HG03571 (cell line): Measurements from ENCODE around the gene ITPR1.
A peak's percentile ranks its signal among the peaks of the same experiment; 100 is the strongest.
"Not testable (repeated sequence)": the region's sequence is repeated elsewhere in the genome, so short reads cannot be mapped to it uniquely, and the experiment has no call there.

Experiments used
- ATAC-seq: cut with Tn5 transposase; IDR thresholded peaks from one replicate; pipeline ENCODE4 v1.9.1; 2021; ENCODE audit not compliant: unreplicated experiment

Gene ITPR1

DNA sequence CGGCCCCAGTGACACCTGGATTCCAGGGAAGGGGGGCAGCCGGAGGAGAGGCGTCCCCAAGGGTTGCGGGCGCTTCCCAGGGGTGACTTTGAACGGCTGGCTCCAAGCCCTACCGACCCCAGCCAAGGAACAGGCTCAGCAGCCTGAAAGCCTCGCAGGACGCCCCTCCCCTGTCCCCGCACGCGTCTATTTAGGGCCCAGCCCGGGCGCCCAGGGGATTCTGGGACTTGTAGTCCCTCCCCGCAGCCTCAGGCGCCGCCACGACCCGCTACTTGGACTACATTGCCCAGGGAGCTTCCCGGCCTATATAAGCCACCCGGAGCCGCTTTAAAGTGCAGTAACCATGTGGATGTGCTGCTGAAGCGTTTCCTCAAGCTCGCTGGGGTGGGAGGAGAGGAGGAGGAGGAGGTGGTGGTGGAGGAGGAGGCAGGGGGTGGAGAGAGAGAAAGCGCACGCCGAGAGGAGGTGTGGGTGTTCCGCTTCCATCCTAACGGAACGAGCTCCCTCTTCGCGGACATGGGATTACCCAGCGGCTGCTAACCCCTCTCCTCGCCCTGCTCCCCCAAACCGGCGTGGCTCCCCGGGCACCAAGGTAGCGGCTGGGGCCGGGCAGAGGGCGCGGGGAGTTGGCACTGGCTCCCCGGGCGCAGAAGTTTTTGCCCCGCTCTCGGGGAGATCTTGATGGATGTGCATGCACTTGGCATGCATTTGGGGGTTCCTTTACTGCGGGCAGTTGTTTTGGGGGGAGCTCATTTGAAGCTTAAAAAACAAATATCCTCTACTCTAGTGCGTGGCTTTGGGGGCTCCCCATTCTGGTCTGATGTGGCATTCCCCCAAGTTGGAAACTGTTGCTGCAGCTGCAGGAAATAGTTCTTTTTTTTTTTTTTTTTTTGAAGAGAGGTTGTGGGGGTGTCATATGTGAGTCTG is at the start of gene ITPR1:
ITPR1 (plus strand) TSS at position 335 of the 927 bp plus-strand sequence. CDS start 23,144 bp downstream, outside the sequence.
- peak; percentile 92 for ATAC-seq

DNA sequence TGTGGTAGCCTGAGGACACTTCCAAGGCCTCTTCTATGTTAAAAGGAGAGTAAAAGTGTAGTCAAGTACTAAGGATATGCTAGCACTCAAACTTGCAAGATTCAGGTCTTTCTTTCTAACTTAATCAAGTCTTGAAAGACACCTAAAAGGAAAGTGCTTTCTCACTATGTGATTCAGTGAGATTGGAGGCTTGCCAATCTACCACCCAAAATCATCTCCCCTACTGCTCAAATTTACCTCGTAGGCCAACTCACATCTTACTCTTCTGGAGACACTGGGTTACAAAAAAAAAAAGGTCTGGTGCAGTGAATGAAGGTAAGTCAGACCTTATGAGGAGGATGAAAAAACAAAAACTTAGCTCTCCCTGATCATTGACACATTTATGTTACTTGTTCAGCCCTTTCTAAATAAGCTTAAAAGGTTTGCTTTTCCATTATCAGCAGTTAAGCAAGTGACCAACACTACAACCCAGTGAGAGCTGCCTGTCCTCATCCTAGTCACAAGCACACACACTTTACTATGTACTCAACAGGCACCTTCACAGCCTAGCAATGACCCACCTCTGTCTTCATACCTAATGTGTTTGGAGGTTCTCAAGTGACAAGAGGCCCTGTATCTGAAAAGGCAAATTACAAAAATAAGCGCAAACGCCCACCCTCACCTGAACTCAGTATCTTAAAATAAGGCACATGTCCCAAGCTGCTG is 45.7 kb upstream of the ITPR1 start:
- no peak for ATAC-seq

DNA sequence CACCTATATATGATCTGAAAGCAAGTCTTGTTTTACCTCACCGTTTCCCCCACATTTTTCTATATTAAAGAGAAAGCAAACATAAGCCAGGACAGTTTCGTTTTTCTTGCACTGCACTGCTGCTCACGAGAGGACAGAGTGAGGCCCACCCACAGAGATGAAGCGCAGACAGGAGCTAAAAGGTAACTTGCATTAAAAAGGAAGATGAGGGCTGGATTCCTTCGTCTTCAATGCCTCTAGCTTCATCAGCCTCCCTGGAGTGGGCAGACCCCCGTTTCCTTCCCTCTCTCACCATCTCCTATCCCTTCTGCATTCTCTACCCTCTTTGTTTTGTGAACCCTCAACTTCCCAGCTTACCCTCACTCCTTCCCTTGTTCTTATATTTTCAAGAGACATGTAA is 45.0 kb upstream of the ITPR1 start:
- ATAC-seq, result no peak

DNA sequence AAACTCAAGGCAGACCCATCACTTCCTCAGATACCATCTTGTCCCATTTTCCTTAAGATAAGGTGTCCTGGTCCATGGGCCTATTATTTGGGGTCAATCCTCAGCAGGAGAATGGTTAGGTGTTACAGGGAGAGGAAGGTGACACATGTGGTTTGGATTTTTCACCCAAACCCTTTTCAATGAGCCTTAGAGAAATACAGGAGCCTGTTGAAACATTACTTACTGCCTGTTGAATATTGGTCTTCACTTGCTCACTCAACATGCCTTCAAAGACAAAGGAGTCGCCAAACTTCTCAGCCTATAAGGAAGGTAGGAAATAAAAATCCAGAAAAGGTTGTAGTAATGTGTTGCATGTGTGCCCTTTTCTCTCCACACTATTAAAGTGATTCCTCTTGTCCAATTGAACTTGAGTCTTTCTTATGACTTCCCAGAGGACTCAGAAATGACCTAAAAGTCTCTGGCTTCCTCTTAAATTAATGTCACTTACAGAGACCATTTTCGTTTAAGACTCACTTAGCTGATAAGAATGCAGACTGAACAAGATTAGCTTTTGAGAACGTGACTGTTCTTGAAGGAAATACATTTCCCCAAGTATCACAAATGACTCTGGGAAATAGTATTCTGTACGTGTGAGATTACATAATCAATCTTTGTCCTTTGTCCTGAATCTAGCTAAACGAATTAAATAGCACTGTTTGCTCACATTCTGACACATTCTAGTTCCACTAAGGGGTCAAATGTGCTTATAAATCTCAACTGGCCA is 43.9 kb upstream of the ITPR1 start:
- no peak for ATAC-seq

DNA sequence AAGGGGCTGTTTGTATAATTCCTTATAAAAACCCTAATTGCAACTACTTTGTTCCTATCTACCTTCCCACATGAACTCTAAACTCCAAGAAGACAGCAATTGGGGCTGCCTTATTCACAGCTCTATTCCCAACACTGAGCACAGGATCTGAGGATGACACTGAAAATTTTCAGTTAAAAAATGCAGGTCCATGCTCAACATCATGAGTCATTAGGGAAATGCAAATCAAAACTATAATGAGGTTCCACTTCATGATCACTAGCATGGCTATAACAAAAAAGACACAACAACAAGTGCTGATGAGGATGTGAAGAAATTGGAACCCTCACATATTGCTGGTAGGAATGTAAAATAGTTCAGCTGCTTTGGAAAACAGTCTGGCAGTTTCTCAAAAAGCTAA is 39.0 kb upstream of the ITPR1 start:
- ATAC-seq, result no peak

DNA sequence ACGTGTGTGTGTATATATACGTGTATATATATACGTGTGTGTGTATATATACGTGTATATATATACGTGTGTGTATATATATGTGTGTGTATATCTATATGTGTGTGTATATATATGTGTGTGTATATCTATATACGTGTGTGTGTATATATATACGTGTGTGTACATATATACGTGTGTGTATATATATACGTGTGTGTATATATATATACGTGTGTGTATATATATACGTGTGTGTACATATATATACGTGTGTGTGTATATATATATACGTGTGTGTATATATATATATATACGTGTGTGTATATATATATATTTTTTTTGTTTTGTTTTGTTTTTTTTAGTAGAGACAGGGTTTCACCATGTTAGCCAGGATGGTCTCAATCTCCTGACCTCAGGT is 36.4 kb upstream of the ITPR1 start:
- ATAC-seq, result not testable (repeated sequence)

DNA sequence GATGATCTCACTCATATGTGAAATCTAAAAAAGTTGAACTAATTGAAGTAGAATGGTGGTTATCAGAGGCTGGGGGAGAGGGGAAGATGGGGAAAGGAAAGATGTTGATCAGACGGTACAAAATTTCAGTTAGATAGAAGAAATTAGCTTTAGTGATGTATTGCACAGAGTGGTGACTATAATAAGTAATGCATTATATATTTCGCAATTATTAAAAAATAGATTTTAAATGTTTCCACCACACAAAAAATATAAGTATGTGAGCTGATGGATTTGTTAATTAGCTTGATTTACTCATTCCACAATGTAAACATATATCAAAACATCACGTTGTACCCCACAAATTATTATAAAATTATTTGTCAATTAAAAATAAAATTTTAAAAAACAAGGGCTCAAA is 34.2 kb upstream of the ITPR1 start:
- no peak for ATAC-seq

DNA sequence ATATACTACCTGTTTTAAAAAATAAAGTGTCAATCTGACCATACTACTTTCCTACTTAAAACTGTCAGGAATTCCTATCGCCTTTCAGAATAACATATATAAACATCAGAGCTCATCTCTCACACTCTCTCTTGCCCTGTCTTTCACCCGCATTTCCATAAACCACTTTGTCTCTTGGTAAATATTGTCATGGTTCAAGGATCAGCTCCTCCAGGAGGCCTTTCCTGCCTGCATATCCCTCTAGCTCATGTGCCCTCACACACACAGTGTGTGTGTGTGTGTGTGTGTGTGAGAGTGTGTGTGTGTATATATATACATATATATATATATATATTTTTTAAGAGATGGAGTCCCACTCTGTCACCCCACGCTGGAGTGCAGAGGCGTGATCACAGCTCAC is 32.8 kb upstream of the ITPR1 start:
- ATAC-seq, result no peak

DNA sequence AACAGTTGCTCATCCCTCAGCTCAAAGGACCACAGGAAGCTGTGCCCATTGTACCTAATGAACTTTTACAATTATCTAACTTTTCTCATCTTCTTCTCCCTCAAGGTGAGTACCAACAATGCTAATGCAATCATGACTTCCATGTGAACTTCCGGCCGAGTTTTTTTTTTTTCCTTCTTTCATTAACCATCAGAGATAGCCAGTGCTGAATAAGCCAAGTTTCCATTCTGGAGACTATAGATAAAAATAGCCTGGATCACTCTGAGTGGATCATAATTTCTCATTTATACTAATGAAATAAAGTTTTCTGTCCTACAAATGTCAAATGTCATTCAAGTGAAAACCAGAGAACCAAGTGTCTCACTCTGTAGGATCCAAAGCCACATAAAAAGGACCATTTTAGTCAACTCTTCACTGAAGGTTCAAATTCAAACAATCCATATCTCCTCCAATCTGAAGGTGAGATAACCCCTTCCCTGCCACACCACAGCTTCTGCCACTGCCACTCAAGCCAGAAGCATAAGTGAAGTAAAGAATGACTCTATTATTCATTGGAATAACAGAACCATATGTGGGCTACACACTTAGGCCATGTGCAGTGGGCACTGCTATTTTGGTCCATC is 31.6 kb upstream of the ITPR1 start:
- no peak for ATAC-seq

DNA sequence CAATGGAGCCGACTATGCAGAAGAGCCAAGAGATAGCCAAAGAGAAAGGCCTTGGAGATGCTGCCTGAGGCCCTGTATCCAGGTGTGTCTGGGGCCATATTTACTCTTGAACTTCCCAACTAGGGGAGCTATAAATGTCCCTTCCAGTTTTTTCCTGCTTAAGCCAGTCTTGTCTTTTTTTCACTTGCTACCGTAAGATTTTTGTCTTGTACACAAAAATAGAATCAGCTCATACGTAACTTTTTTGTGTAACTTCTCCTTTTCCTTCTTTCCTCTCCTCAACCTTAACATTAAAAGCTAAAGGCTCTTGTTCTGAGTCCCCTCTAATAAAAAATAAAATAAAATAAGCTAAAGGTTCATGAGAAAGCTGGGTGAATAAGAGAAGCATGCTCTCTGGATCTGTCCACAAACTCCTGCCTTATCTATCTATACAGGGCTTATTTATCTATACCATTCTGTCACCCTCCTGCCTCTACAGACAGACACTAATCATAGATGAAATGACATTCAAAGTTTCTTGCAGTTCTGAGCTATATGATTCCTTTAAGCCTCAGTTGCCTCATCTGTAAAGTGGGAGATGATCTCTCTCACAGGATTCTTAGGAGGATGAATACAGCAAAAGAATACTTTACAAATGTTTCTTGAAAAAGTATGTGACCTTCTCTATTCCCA is 30.6 kb upstream of the ITPR1 start:
- ATAC-seq, result no peak

DNA sequence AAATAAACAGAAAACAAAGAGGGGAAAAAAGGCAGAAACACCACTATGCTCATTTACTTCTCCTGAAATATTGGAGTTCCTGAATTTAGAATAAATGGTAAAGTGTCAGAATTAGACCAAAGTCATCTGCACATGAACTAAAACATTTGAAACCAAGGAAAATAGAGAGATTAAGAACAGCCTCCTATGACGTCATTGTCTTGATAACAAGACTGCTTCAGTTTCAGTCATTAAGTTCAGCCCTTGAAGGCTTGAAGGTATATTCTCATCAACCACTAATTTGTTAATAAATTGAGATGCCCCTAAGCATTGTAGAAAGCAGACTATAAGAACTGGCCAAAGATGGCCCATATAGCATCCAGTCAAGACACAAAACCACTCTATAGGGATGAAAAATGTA is 28.6 kb upstream of the ITPR1 start:
- no peak for ATAC-seq

DNA sequence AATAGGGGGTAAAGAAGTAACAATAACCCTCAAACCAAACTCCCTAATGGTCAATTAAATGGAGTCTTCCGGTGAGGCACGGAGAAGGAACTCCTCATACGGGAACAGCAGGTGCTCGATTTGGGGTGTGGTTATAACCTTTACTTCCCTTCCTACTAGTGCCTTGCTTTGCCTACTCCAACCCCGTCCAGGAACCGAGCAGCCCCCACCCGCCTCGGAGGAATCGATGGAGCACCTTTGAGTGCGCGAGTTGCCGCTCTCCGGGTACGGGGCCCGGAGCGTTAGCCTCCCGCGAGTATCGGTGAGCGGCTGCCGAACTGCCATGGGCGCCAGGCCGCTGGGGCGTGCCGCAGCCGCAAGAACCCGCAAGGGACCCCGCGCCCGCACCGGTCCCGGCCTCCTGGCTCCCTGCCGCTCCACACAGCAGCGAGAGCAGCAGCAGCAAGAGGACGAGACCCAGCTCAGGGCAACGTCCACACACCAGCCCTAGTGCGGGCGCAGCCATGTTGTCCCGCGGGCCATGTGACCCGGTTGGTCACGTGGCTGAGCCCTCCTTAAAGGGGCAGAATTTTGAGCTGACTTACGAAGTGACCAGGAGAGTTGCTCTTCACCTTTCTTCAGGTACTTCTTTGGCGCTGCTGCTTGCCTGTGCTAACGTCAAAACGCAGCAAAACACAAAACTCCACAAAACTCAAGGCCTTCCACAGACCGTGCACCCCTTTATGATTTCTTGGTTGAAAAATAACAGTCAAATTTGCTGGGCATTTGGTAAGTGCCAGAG is 26.2 kb upstream of the ITPR1 start, which contains the start of gene SUMF1:
SUMF1 (minus strand) TSS at position 529 of the 781 bp plus-strand sequence; CDS start at position 505, 24 bp downstream.
- ATAC-seq, result peak; percentile 100

DNA sequence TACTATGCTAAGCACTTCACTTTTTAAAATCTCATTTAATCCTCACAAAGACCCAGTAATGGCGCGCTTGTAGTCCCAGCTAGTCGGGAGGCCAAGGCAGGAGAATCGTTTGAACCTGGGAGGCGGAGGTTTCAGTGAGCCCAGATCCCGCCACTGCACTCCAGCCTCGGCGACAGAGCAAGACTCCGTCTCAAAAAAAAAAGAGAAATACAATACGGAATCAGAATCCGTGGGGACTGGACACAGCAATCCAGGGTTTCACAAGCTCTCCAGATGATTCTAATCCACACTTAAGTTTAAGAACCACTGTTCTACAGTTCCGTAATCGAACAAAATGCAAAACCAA is 25.7 kb upstream of the ITPR1 start:
- ATAC-seq, result no peak

DNA sequence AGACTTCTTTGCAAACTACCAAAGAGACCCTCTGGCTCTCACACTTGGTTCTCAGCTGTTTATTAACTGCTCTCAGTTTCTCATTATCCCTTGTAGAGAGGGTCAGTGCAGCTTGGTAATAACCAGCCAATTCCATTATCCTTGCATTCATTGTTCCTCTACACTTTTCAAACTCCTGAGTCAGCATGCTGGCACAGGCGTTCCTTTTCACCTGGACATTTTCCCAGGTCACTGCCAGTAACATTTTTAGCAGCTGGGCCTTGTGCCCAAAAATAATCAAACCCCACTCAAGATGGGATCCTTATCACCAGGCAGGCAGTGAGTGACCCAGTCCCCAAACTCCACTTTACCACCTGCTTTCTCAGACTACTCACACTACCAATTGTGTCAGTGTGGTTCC is 21.2 kb upstream of the ITPR1 start:
- no peak for ATAC-seq

DNA sequence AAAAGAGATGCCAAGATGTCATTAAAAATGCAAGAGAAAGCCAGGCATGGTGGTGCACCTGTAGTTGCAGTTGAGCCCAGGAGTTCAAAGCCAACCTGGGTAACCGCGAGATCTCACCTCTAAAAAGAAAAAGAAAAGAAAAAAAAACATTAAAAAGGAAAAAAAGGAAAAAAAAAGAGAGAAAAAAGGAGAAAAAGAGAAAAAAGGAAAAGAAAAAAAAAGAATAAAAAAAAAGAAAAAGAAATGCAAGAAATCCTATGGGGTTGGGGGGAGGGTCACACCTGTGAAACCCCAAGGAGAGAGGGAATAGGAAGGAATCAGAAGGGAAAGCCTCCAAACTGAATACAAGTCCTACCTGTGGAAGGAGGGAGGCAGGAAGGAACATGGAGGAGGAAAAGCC is 20.8 kb upstream of the ITPR1 start:
- no peak for ATAC-seq

DNA sequence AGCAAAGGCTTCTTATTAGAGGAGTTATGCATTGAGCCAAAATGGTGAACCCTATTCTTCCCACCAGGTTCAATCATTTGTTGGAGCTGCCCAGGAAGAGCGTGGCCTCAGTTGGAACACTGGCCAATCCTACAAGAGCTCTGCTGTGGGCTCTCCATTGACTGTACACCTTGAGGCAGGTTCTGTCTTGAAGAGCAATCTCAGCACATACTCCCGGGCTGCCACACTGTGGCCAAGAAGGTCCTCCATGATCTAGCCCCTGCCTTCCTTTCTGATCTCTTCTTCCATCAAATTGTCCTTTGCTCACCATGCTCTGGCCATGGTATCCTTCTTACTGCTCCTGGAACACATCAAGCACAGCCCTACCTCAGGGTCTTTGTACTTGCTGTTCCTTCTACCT is 20.4 kb upstream of the ITPR1 start:
- no peak for ATAC-seq

DNA sequence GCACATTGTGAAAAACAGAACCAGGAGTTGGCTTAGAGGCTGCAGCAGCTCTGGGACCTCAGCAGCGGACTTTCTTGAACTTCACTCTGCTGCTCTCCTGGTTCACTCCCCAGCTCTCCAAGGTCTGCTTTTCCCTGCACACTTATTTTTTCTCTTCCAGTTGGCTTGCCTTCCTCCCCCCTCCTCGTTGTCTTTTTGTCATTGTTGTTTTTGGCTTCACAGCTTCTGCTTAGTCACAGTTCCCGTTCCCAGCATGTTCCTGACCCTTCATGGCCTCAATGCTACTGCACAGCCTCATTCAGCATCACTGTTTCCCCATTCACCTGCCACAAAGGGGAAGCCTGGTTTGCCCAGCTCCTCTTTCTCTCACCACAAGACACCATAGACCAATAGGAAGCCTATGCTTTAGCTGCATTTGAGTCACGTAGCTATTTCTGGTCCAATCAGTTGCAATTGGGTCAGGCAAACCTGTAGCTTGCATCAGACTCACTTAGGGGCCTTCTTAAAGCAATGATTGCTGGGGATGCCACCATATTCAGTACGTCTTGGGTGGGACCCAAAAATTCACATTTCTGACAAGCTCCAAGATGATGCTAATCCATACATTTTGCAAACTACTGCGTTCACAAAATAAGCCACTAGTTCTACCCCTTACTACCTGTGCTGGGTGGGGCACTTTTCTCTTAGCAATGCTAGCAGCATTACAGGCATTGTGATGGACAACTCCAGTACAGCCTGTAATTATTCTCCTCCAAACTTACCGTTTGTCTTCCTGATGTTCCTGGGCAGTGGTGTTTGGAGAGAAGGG is 18.3 kb upstream of the ITPR1 start:
- peak; percentile 60 for ATAC-seq

DNA sequence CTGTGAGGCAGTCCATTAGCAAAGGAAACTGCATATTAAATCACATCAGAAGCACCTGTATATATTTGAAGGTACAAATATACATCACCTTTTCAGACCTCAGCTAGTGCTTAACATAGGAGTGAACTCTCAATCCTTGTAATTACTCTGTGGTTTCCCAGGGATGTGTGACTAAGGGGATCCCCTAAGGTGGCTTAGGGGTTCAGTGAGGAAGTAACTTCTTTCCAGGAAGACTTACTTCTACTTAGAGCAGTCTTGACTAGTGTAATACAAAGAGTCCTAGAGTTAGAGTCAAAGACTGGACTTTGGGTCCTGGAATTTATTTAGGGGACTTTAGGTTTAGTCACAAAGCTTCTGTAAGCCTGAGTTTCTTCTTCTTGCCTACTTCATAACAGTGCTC is 17.3 kb upstream of the ITPR1 start:
- no peak for ATAC-seq

DNA sequence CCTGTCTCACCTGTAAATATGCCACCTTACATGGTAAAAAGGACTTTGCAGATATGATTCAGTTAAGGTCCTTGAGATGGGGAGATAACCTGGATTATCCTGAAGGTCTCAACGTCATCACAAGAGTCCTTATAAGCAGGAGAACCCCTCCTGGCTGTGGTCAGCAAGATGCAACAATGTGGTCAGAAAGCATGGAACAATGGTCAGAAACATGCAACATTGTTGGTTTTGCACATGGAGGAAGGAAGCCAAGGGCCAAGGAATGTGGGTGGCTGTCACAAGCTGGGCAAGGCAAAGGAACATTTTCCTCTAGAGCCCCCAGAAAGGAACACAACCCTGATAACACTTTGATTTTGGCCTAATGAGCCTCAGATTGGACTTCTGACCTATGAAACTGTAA is 16.7 kb upstream of the ITPR1 start:
- ATAC-seq, result no peak
